SK-N-SH (cell line): Measurements from ENCODE around the gene TCEANC. TPM values are rescaled to one million over a fixed set of nuclear protein-coding genes. Genes with fewer than 3 reads are reported as not detected.

Experiments used
- CTCF ChIA-PET: fragments of 300-600, 350-600 bp; formaldehyde crosslinking; extraction: SDS; loops from one replicate; lab custom pipeline; 2021; lab: Yijun Ruan, JAX
- POLR2A ChIA-PET: fragments of 350-600 bp; sonication (Branson Sonifier 250); formaldehyde crosslinking; extraction: SDS; loops from one replicate; lab custom pipeline; 2020; ENCODE audit warnings: antibody characterized with exemption, inconsistent platforms; lab: Yijun Ruan, JAX
- DNase-seq: peaks from one replicate; pipeline ENCODE4 v3.0.0; 2012
- H2AFZ ChIP-seq: fragments of 200-600 bp; sonication (generic); 2 replicates; pipeline ENCODE4 v1.8.1; 2016; ENCODE audit warnings: antibody characterized with exemption, mild to moderate bottlenecking, low read depth
- H3F3A ChIP-seq: fragments of 200-600 bp; sonication (generic); replicated peaks from 2 replicates; pipeline ENCODE3; 2016; ENCODE audit warnings: antibody characterized with exemption, mild to moderate bottlenecking; ENCODE audit not compliant: insufficient read depth
- H3K27ac ChIP-seq, 2 experiments: fragments of 200-500 bp in 1 of 2; fragments of 200-600 bp in 1 of 2; sonication (Bioruptor generic) in 1 of 2; sonication (generic), shearing (Covaris generic) in 1 of 2; 2 replicates each; pipeline versions ENCODE4 v1.5.1 to v1.6.1; 2014 to 2016; ENCODE audit warnings: low read depth in 2 of 2, inconsistent platforms in 1 of 2, low read length in 1 of 2, mild to moderate bottlenecking in 1 of 2, mixed read lengths in 1 of 2
- H3K27me3 ChIP-seq: fragments of 200-600 bp; sonication (generic), shearing (Covaris generic); 2 replicates; pipeline ENCODE4 v1.6.1; 2016; ENCODE audit warnings: mixed run types; ENCODE audit not compliant: insufficient read depth
- H3K36me3 ChIP-seq, 2 experiments: fragments of 200-500 bp in 1 of 2; fragments of 200-600 bp in 1 of 2; sonication (Bioruptor generic) in 1 of 2; sonication (generic) in 1 of 2; replicated peaks in 1 of 2; 2 replicates each; pipeline versions ENCODE3 to v1.5.1; 2014 to 2016; ENCODE audit warnings: low read length in 1 of 2, mild to moderate bottlenecking in 1 of 2; ENCODE audit not compliant: insufficient read depth in 2 of 2, control insufficient read depth in 1 of 2
- H3K4me1 ChIP-seq, 2 experiments: fragments of 200-500 bp in 1 of 2; fragments of 200-600 bp in 1 of 2; sonication (Bioruptor generic) in 1 of 2; sonication (generic), shearing (Covaris generic) in 1 of 2; 2 replicates each; pipeline versions ENCODE4 v1.5.1 to v1.6.1; 2014 to 2016; ENCODE audit warnings: low read depth in 1 of 2, low read length in 1 of 2, mixed run types in 1 of 2; ENCODE audit not compliant: insufficient read depth in 2 of 2, control insufficient read depth in 1 of 2
- H3K4me2 ChIP-seq: fragments of 200-600 bp; sonication (generic), shearing (Covaris generic); 2 replicates; pipeline ENCODE4 v1.6.1; 2017; ENCODE audit warnings: mixed run types
- H3K4me3 ChIP-seq, 2 experiments: fragments of 200-500 bp in 1 of 2; fragments of 200-600 bp in 1 of 2; sonication (Bioruptor generic) in 1 of 2; sonication (generic), shearing (Covaris generic) in 1 of 2; 2 replicates each; pipeline versions ENCODE4 v1.5.1 to v1.8.1; 2014 to 2016; ENCODE audit warnings: low read depth in 2 of 2, inconsistent platforms in 1 of 2, low read length in 1 of 2, mild to moderate bottlenecking in 1 of 2, mixed read lengths in 1 of 2, moderate library complexity in 1 of 2
- H3K79me2 ChIP-seq: fragments of 200-600 bp; sonication (generic); 2 replicates; pipeline ENCODE4 v1.8.1; 2017; ENCODE audit warnings: mild to moderate bottlenecking; ENCODE audit not compliant: insufficient read depth
- H3K9ac ChIP-seq: fragments of 200-600 bp; sonication (generic); 2 replicates; pipeline ENCODE4 v1.6.1; 2017; ENCODE audit warnings: mixed run types
- H3K9me2 ChIP-seq: fragments of 200-600 bp; sonication (generic); 2 replicates; pipeline ENCODE4 v1.6.1; 2017; ENCODE audit warnings: mixed run types
- H3K9me3 ChIP-seq: fragments of 200-600 bp; sonication (generic); 2 replicates; pipeline ENCODE4 v1.6.1; 2017; ENCODE audit warnings: mixed run types, mild to moderate bottlenecking, moderate library complexity
- H4K20me1 ChIP-seq: fragments of 200-600 bp; sonication (generic); 2 replicates; pipeline ENCODE4 v1.6.1; 2017; ENCODE audit warnings: mild to moderate bottlenecking, mixed run types; ENCODE audit not compliant: insufficient read depth
- CHD2 ChIP-seq: fragments of 150-350 bp; IDR thresholded peaks from 2 replicates; pipeline ENCODE4 v1.6.1; 2018; ENCODE audit warnings: low read length; ENCODE audit not compliant: partially characterized antibody
- CTCF ChIP-seq: fragments of 200-600 bp; sonication (generic); IDR thresholded peaks from 2 replicates; pipeline ENCODE4 v1.6.1; 2017; ENCODE audit warnings: antibody characterized with exemption, mild to moderate bottlenecking, moderate library complexity
- ELF1 ChIP-seq: IDR thresholded peaks from 2 replicates; pipeline ENCODE4 v1.4.0; 2012
- FOSL2 ChIP-seq: IDR thresholded peaks from 2 replicates; pipeline ENCODE4 v1.4.0; 2012; ENCODE audit warnings: low read depth, mild to moderate bottlenecking, moderate library complexity, borderline replicate concordance
- FOXM1 ChIP-seq: IDR thresholded peaks from 2 replicates; pipeline ENCODE4 v1.4.0; 2012; ENCODE audit warnings: low read depth, mild to moderate bottlenecking
- GABPA ChIP-seq: IDR thresholded peaks from 2 replicates; pipeline ENCODE4 v1.4.0; 2012; ENCODE audit warnings: low read depth, mild to moderate bottlenecking
- GATA2 ChIP-seq: sonication (generic); formaldehyde crosslinking; IDR thresholded peaks from 2 replicates; pipeline ENCODE4 v1.5.0; 2020; ENCODE audit warnings: mild to moderate bottlenecking, missing genetic modification reagents
- MEF2A ChIP-seq: IDR thresholded peaks from 2 replicates; pipeline ENCODE4 v1.4.0; 2012; ENCODE audit warnings: low read depth, borderline replicate concordance
- MXI1 ChIP-seq: IDR thresholded peaks from 2 replicates; pipeline ENCODE4 v1.6.1; 2012; ENCODE audit warnings: mild to moderate bottlenecking, low read depth, low read length, improper control_type of control experiment
- PBX3 ChIP-seq: IDR thresholded peaks from 2 replicates; pipeline ENCODE4; 2012
- POLR2AphosphoS5 ChIP-seq: IDR thresholded peaks from 2 replicates; pipeline ENCODE4 v1.6.1; 2012; ENCODE audit warnings: low read depth, low read length
- RXRA ChIP-seq: IDR thresholded peaks from 2 replicates; pipeline ENCODE4 v1.4.0; 2012; ENCODE audit warnings: low read depth, mild to moderate bottlenecking, borderline replicate concordance
- SIN3A ChIP-seq: IDR thresholded peaks from 2 replicates; pipeline ENCODE4 v1.6.1; 2012; ENCODE audit warnings: low read depth, mild to moderate bottlenecking, low read length, moderate library complexity, borderline replicate concordance
- TEAD4 ChIP-seq: IDR thresholded peaks from 2 replicates; pipeline ENCODE4 v1.4.0; 2012; ENCODE audit warnings: mild to moderate bottlenecking, borderline replicate concordance; ENCODE audit not compliant: insufficient read depth
- USF2 ChIP-seq: fragments of 150-350 bp; IDR thresholded peaks from 2 replicates; pipeline ENCODE4 v1.6.1; 2017; ENCODE audit warnings: antibody characterized with exemption, low read length, low read depth, borderline replicate concordance
- ZBTB33 ChIP-seq: IDR thresholded peaks from 2 replicates; pipeline ENCODE4 v1.4.0; 2012; ENCODE audit warnings: low read depth, borderline replicate concordance
- WGBS: methylation state at CpG from one replicate; pipeline ENCODE4 v1.1.6; 2017; ENCODE audit warnings: low lambda C conversion rate; 5-methylcytosine and 5-hydroxymethylcytosine counted together
- polyA plus RNA-seq, 3 experiments: library from polyadenylated mRNA; depleted of rRNA; stranded (reverse); fragments of >200 nt; gene quantifications; 2 replicates each; pipeline ENCODE4 v1.2.3, GENCODE V29; 2012

TCEANC gene
- polyA plus RNA-seq, 1 of the 3 experiments (the other 2 are of a cell fraction): 0.84 TPM

GRCh38 chrX:13607331-13607995 lies 45.5 kb upstream of the TCEANC start:
- 27% methylated on average over 6 of the region's 6 CpGs for WGBS
- Histone ChIP-seq H3K4me1 (no peaks in the 10 kb centered on the region), H3K79me2 (no peaks in the 10 kb centered on the region), H3K27ac (no peak overlapping the region), H3K4me2 (no peak overlapping the region), H3K9me3 (no peaks in the 10 kb centered on the region), H3F3A (no peaks in the 10 kb centered on the region), H3K4me3 (no peak overlapping the region), H3K9me2 (no peaks in the 10 kb centered on the region), H3K36me3 (no peaks in the 10 kb centered on the region), H3K9ac (no peak overlapping the region), H3K27me3 (peaks cover 14% of the 10 kb centered on the region; the same call in 1 of the 2 replicates), H4K20me1 (no peaks in the 10 kb centered on the region), H2AFZ (no peak overlapping the region)
- DNase-seq: no peak
- ChIA-PET CTCF (interaction anchor here (0.6 kb wide), 1 partner anchor 333 kb away, joined by 4 read pairs; no protein-coding TSS in a partner anchor), POLR2A (no interaction called here)
- TF ChIP-seq GABPA (no peak), MXI1 (no peak), SIN3A (no peak), GATA2 (CRISPR knock-in tag) (no peak), RXRA (no peak), TEAD4 (no peak), POLR2AphosphoS5 (no peak), FOXM1 (no peak), PBX3 (no peak), ELF1 (no peak), FOSL2 (no peak), CHD2 (no peak), USF2 (no peak), ZBTB33 (no peak), CTCF (no peak), MEF2A (no peak)
